Ovary (tissue), 9 donors: Measurements from ENCODE around the gene CD99L2. TPM values are rescaled to one million over a fixed set of nuclear protein-coding genes. Genes with fewer than 3 reads are reported as not detected.

Experiments
- DNase-seq, 5 donors: peaks; one replicate each; pipeline ENCODE4 v3.0.0-alpha.2; 2019 to 2020
- H3K27ac ChIP-seq, 2 donors: fragments of 200-600 bp; one replicate each; pipeline versions ENCODE4 v1.5.1 to v1.8.0; 2019 to 2022
- H3K27me3 ChIP-seq: fragments of 200-600 bp; one replicate; pipeline ENCODE4 v1.8.0; 2022
- H3K36me3 ChIP-seq: fragments of 200-600 bp; sonication (generic); one replicate; pipeline ENCODE4 v1.5.1; 2019
- H3K4me1 ChIP-seq: one replicate; pipeline ENCODE4 v1.8.1; 2013; ENCODE audit warnings: mild to moderate bottlenecking, moderate library complexity; ENCODE audit not compliant: insufficient read depth
- H3K4me3 ChIP-seq: fragments of 200-600 bp; sonication (generic); one replicate; pipeline ENCODE4 v1.5.1; 2017
- H3K9me3 ChIP-seq, 2 donors: fragments of 200-600 bp in 1 of 2; sonication (generic) in 1 of 2; one replicate each; pipeline versions ENCODE4 v1.5.1 to v1.8.1; 2013 to 2019; ENCODE audit warnings: mild to moderate bottlenecking in 1 of 2, moderate library complexity in 1 of 2
- EP300 ChIP-seq: sonication (generic); formaldehyde crosslinking; IDR thresholded peaks from one replicate; pipeline ENCODE4 v1.6.1; 2017; ENCODE audit warnings: antibody characterized with exemption
- POLR2A ChIP-seq: fragments of 450-650 bp; IDR thresholded peaks from one replicate; pipeline ENCODE4 v1.6.1; 2017; ENCODE audit warnings: antibody characterized with exemption, mild to moderate bottlenecking, moderate library complexity
- WGBS, 3 donors: extraction: QIAGEN DNeasy Blood & Tissue Kit in 1 of 3; methylation state at CpG; one replicate each; pipeline versions ENCODE4 v1.1.5 to v1.1.7; 2013 to 2017; 5-methylcytosine and 5-hydroxymethylcytosine counted together
- intact Hi-C, 4 donors: fragments of 100-400 bp; cut with DNase I; formaldehyde crosslinking; loops; one replicate each; pipeline versions ENCODE4 v1.11.0 to v1.15.1; 2022 to 2023
- polyA plus RNA-seq, 2 donors: library from polyadenylated mRNA; stranded (reverse); fragments of 200-250 nt in 1 of 2; fragments of 350-450 nt in 1 of 2; fragmentation: Illumina TruSeq in 1 of 2; extraction: RNeasy Lipid Tissue Mini Kit (QIAGEN cat#74804) in 1 of 2; gene quantifications; one replicate each; pipeline ENCODE4 v1.2.3, GENCODE V29; 2013 to 2014
- total RNA-seq, 7 donors: library from RNA; depleted of rRNA in 2 of 7; stranded (reverse); fragments of >200 nt in 2 of 7; fragmentation: NEBNext Ultra II Directional in 3 of 7; extraction: Animal tissue kit (Norgen Biotek cat#: 25700) in 3 of 7; gene quantifications; one replicate each; pipeline versions ENCODE4 v1.1.0 to v1.2.4, GENCODE V29; 2016 to 2023
- TF ChIP-seq, protein P1 (sequence below), 3 donors: fragments of 450-650 bp in 2 of 3; fragments of 200-600 bp in 1 of 3; IDR thresholded peaks; one replicate each; pipeline versions ENCODE4 v1.5.1 to v1.8.0; 2016 to 2022; ENCODE audit warnings: antibody characterized with exemption in 3 of 3, mild to moderate bottlenecking in 1 of 3
- donor health status: DM: no; HTN: no; CAD: no; lungs with moderate emphysema.
- donor health status: DM: no; HTN: no; CAD: no.
- donor health status: Bipolar disorder and iron deficiency.
- donor health status: DM: yes; HTN: yes; CAD: no.
- donor health status: DM: no; HTN: no; CAD: no.
- donor health status: DM: yes; HTN: yes; CAD: no.

CD99L2 gene
- total and polyA plus RNA-seq, 9 donors: 38.7 to 64.6 (median 53.0) TPM

DNA sequence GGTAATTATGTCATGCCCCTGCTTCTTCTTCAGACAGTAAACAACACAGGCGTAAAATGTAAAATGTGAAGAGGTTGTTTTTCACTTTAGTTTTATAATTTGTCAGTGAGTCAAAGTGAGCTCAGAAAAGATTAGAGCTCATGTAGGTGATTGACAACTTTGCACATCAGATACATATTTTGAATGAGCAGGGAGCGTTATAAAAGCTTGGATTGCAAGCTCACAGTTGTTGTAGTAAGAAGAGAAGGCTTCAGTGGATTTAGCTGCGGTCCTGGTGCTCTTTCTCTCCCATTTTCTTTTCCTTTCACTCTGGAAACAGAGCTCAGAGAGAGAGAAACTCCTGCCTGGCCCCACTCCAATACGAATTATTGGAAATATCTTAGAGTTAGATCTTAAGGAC lies 178.8 kb downstream of the CD99L2 start:
- 64 to 74% (median 69%) methylated on average over 4 of the region's 4 CpGs for WGBS, 3 donors

More for the DNA sequence above, 178.8 kb downstream of the CD99L2 start:
- Histone ChIP-seq H3K9me3 (no peaks in the 10 kb centered on the region), H3K4me3 (no peak overlapping the region), H3K4me1 (no peaks in the 10 kb centered on the region), H3K27ac (no peak overlapping the region), H3K27me3 (no peaks in the 10 kb centered on the region), H3K36me3 (no peaks in the 10 kb centered on the region)
- no peak for DNase-seq
- intact Hi-C loops: no loop called here
- no peak for TF ChIP-seq EP300
- no peak for TF ChIP-seq POLR2A
- TF ChIP-seq, protein P1, sequence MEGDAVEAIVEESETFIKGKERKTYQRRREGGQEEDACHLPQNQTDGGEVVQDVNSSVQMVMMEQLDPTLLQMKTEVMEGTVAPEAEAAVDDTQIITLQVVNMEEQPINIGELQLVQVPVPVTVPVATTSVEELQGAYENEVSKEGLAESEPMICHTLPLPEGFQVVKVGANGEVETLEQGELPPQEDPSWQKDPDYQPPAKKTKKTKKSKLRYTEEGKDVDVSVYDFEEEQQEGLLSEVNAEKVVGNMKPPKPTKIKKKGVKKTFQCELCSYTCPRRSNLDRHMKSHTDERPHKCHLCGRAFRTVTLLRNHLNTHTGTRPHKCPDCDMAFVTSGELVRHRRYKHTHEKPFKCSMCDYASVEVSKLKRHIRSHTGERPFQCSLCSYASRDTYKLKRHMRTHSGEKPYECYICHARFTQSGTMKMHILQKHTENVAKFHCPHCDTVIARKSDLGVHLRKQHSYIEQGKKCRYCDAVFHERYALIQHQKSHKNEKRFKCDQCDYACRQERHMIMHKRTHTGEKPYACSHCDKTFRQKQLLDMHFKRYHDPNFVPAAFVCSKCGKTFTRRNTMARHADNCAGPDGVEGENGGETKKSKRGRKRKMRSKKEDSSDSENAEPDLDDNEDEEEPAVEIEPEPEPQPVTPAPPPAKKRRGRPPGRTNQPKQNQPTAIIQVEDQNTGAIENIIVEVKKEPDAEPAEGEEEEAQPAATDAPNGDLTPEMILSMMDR (IDR thresholded peaks at IDR 0.05): no peak

Other genes with a start within 250 kb of the CD99L2 start
- 10 to 100 TPM; 11.9 to 20.4 (median 18.1) TPM for gene MTMR1, start 205.3 kb downstream of the CD99L2 start, total RNA-seq
- 10 to 100 TPM in 1 of 2 donors, 1 to 10 TPM in 1; 7.9 to 22.7 TPM for gene MTMR1, start 205.3 kb downstream of the CD99L2 start, polyA plus RNA-seq
- gene HMGB3, start 84.7 kb upstream of the CD99L2 start, total RNA-seq: 10 to 100 TPM in 1 of 7 donors, 1 to 10 TPM in 5, under 1 TPM in 1; 0.72 to 11.1 (median 5.7) TPM
- 10 to 100 TPM in 1 of 2 donors, 1 to 10 TPM in 1; 7.1 to 18.1 TPM for gene HMGB3, start 84.7 kb upstream of the CD99L2 start, polyA plus RNA-seq